Activated B cell treated with CpG ODN at 0.5 μM for 24 hours (primary cell): Measurements from ENCODE around the gene SCNN1B. TPM values are rescaled to one million over a fixed set of nuclear protein-coding genes. Genes with fewer than 3 reads are reported as not detected.

Experiments used
- ATAC-seq: fragments of 200-7000 bp; cut with Tn5 transposase; one replicate; pipeline ENCODE4 v1.10.0; 2021; ENCODE audit warnings: low read depth, mild to moderate bottlenecking, moderate library complexity
- CTCF ChIA-PET: fragments of 350-600 bp; sonication (Branson Sonifier 250); formaldehyde crosslinking; loops from one replicate; lab custom pipeline; 2021; ENCODE audit warnings: antibody characterized with exemption; lab: Charles Lee
- POLR2A ChIA-PET: fragments of 350-600 bp; sonication (Branson Sonifier 250); formaldehyde crosslinking; loops from one replicate; lab custom pipeline; 2021; ENCODE audit warnings: antibody characterized with exemption; lab: Charles Lee
- DNase-seq: peaks from one replicate; pipeline ENCODE4 v3.0.0; 2022
- H3K27ac Mint-ChIP-seq: one replicate; pipeline ENCODE4 v1.8.0; 2020; ENCODE audit warnings: mixed read lengths
- H3K27me3 Mint-ChIP-seq: one replicate; pipeline ENCODE4 v1.8.0; 2021; ENCODE audit warnings: mixed read lengths
- H3K36me3 Mint-ChIP-seq: one replicate; pipeline ENCODE4 v1.8.0; 2021; ENCODE audit warnings: low read depth, mixed read lengths
- H3K4me1 Mint-ChIP-seq: one replicate; pipeline ENCODE4 v1.8.0; 2021; ENCODE audit warnings: mixed read lengths
- H3K4me3 Mint-ChIP-seq: one replicate; pipeline ENCODE4 v1.8.0; 2020; ENCODE audit warnings: mild to moderate bottlenecking, mixed read lengths
- H3K9me3 Mint-ChIP-seq: one replicate; pipeline ENCODE4 v1.8.0; 2020; ENCODE audit warnings: mixed read lengths
- CTCF ChIP-seq: fragments of 200-600 bp; IDR thresholded peaks from one replicate; pipeline ENCODE4 v1.8.0; 2022; ENCODE audit warnings: antibody characterized with exemption, mild to moderate bottlenecking
- intact Hi-C: fragments of 100-400 bp; cut with micrococcal nuclease; formaldehyde crosslinking; loops from one replicate; pipeline ENCODE4 v1.15.1; 2024
- total RNA-seq: library from RNA; stranded (reverse); gene quantifications from 2 replicates; pipeline ENCODE4 v1.2.3, GENCODE V29; 2022

Gene SCNN1B
- total RNA-seq, 1 donor from 2014 or later, result not detected

- intact Hi-C loops, result no loop called here
- Mint-ChIP-seq H3K4me3 (no peak overlapping the region), H3K27ac (no peak overlapping the region), H3K4me1 (no peaks in the 10 kb centered on the region), H3K27me3 (no peaks in the 10 kb centered on the region), H3K36me3 (peaks cover 89% of the 10 kb centered on the region), H3K9me3 (no peaks in the 10 kb centered on the region)
- CTCF ChIA-PET, result no interaction called here
- DNase-seq, result no peak
- no peak for TF ChIP-seq CTCF
- no peak for ATAC-seq
- POLR2A ChIA-PET, result no interaction called here
Measured at GRCh38 chr16:23402100-23402499, 100.0 kb downstream of the SCNN1B start.

- no peak for TF ChIP-seq CTCF
- no peaks in the 10 kb centered on the region for H3K4me1 Mint-ChIP-seq
- no peaks in the 10 kb centered on the region for H3K27me3 Mint-ChIP-seq
- no peak overlapping the region for H3K27ac Mint-ChIP-seq
- no peaks in the 10 kb centered on the region for H3K9me3 Mint-ChIP-seq
- no peak overlapping the region for H3K4me3 Mint-ChIP-seq
- H3K36me3 Mint-ChIP-seq, result peaks cover 85% of the 10 kb centered on the region
- intact Hi-C loops, result no loop called here
- CTCF ChIA-PET, result interaction anchor here (0.5 kb wide), 1 partner anchor 56 kb away, joined by 3 read pairs; no protein-coding TSS in a partner anchor
- no peak for ATAC-seq
- no peak for DNase-seq
- POLR2A ChIA-PET, result no interaction called here
Measured at GRCh38 chr16:23403547-23403946, 101.4 kb downstream of the SCNN1B start.

- ATAC-seq (no peak), DNase-seq (no peak)
- Mint-ChIP-seq H3K27ac (no peak overlapping the region), H3K4me1 (no peaks in the 10 kb centered on the region), H3K27me3 (no peaks in the 10 kb centered on the region), H3K9me3 (no peaks in the 10 kb centered on the region), H3K36me3 (peaks cover 84% of the 10 kb centered on the region), H3K4me3 (no peak overlapping the region)
- CTCF ChIA-PET, result no interaction called here
- no peak for TF ChIP-seq CTCF
- intact Hi-C loops, result no loop called here
- POLR2A ChIA-PET, result no interaction called here
Measured at GRCh38 chr16:23406024-23406423, 103.9 kb downstream of the SCNN1B start.

GRCh38 chr16:23406546-23407240, 104.6 kb downstream of the SCNN1B start:
- no peaks in the 10 kb centered on the region for H3K9me3 Mint-ChIP-seq
- no peak overlapping the region for H3K27ac Mint-ChIP-seq
- no peaks in the 10 kb centered on the region for H3K4me1 Mint-ChIP-seq
- ATAC-seq (no peak), DNase-seq (no peak)
- peaks cover 84% of the 10 kb centered on the region for H3K36me3 Mint-ChIP-seq
- no peaks in the 10 kb centered on the region for H3K27me3 Mint-ChIP-seq
- no peak overlapping the region for H3K4me3 Mint-ChIP-seq
- POLR2A ChIA-PET, result no interaction called here
- CTCF ChIA-PET, result no interaction called here
- intact Hi-C loops, result no loop called here
- TF ChIP-seq CTCF, result no peak

- H3K9me3 Mint-ChIP-seq, result no peaks in the 10 kb centered on the region
- ATAC-seq, result no peak
- DNase-seq, result no peak
- H3K4me3 Mint-ChIP-seq, result no peak overlapping the region
- no peak overlapping the region for H3K27ac Mint-ChIP-seq
- no peaks in the 10 kb centered on the region for H3K4me1 Mint-ChIP-seq
- POLR2A ChIA-PET, result no interaction called here
- no peaks in the 10 kb centered on the region for H3K27me3 Mint-ChIP-seq
- no peak for TF ChIP-seq CTCF
- peaks cover 87% of the 10 kb centered on the region for H3K36me3 Mint-ChIP-seq
- CTCF ChIA-PET, result no interaction called here
- intact Hi-C loops, result no loop called here
Measured at GRCh38 chr16:23407436-23408127, 105.5 kb downstream of the SCNN1B start.
